ENCODE results near the gene AGTPBP1.

DNA sequence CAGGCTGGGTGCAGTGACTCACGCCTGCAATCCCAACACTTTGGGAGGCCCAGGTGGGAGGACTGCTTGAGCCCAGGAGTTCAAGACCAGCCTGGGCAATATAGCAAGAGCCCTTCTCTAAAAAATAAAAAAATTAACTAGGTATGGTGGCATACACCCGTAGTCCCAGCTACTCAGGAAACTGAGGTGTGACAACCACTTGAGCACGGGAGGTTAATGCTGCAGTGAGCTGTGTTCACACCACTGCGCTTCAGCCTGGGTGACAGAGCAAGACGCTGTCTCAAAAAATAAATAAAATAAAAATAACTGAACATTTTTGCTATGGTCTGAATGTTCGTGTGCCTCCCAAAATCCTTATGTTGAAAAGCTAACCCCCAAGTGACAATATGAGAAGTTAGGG is 24.5 kb downstream of the AGTPBP1 start:
- TF ChIP-seq, protein P1, sequence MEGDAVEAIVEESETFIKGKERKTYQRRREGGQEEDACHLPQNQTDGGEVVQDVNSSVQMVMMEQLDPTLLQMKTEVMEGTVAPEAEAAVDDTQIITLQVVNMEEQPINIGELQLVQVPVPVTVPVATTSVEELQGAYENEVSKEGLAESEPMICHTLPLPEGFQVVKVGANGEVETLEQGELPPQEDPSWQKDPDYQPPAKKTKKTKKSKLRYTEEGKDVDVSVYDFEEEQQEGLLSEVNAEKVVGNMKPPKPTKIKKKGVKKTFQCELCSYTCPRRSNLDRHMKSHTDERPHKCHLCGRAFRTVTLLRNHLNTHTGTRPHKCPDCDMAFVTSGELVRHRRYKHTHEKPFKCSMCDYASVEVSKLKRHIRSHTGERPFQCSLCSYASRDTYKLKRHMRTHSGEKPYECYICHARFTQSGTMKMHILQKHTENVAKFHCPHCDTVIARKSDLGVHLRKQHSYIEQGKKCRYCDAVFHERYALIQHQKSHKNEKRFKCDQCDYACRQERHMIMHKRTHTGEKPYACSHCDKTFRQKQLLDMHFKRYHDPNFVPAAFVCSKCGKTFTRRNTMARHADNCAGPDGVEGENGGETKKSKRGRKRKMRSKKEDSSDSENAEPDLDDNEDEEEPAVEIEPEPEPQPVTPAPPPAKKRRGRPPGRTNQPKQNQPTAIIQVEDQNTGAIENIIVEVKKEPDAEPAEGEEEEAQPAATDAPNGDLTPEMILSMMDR (IDR thresholded peaks at IDR 0.05; ENCODE audit: borderline replicate concordance, extremely low read depth, low read length, poor library complexity, severe bottlenecking): no peak
- no peak for TF ChIP-seq EZH2 (IDR thresholded peaks at IDR 0.05; ENCODE audit: borderline replicate concordance, low read depth, low read length, severe bottlenecking)

All from DND-41 (cell line).